HCT116 (cell line): ENCODE measurements around the gene SPESP1. TPM values are rescaled to one million over a fixed set of nuclear protein-coding genes. Genes with fewer than 3 reads are reported as not detected.

Experiments
- ATAC-seq: fragments of 200-7000 bp; cut with Tn5 transposase; 2 replicates; pipeline ENCODE4 v1.9.1; 2020; ENCODE audit warnings: mild to moderate bottlenecking, moderate library complexity
- BruUV-seq: library from RNA; stranded (reverse); fragments of 400-500 nt; replicated peaks from 2 replicates; lab custom pipeline; 2021; lab: Mats Ljungman, UMichigan
- CTCF ChIA-PET: fragments of 300-600 bp; sonication (Branson Sonifier 250); formaldehyde crosslinking; loops from one replicate; lab custom pipeline; 2021; ENCODE audit warnings: antibody characterized with exemption; lab: Charles Lee
- POLR2A ChIA-PET: fragments of 300-600, 350-600 bp; sonication (Branson Sonifier 250); formaldehyde crosslinking; loops from one replicate; lab custom pipeline; 2021; ENCODE audit warnings: antibody characterized with exemption; lab: Charles Lee
- RAD21 ChIA-PET, 2 experiments: fragments of 300-600 bp; sonication (Branson Sonifier 250); formaldehyde crosslinking; loops; one replicate each; lab custom pipeline; 2023; ENCODE audit warnings: low total read pairs in 2 of 2; ENCODE audit not compliant: uncharacterized antibody in 2 of 2, unreplicated experiment in 2 of 2, low non-redundant PET in 1 of 2; lab: Charles Lee
- DNase-seq: peaks from one replicate; pipeline ENCODE4 v3.0.0-alpha.2; 2010; ENCODE audit warnings: low read depth, low spot score
- H2AFZ ChIP-seq: fragments of 200-600 bp; shearing (Covaris generic), sonication (generic); 2 replicates; pipeline ENCODE4 v1.6.1; 2017; ENCODE audit warnings: low read depth, mixed run types, mixed read lengths, antibody characterized with exemption, low read length; ENCODE audit not compliant: poor library complexity, severe bottlenecking
- H3K27ac ChIP-seq: 2 replicates; pipeline ENCODE4 v1.5.1; 2012; ENCODE audit warnings: low read depth, low read length
- H3K27me3 ChIP-seq: fragments of 200-600 bp; sonication (generic); 2 replicates; pipeline ENCODE4 v1.6.1; 2016; ENCODE audit warnings: mixed run types, low read length, mixed read lengths; ENCODE audit not compliant: insufficient read depth
- H3K36me3 ChIP-seq, 2 experiments: fragments of 200-500 bp in 1 of 2; fragments of 200-600 bp in 1 of 2; sonication (Bioruptor generic) in 1 of 2; sonication (generic) in 1 of 2; 2 replicates each; pipeline versions ENCODE4 v1.5.1 to v1.6.1; 2014 to 2016; ENCODE audit warnings: low read length in 2 of 2, inconsistent platforms in 1 of 2, mixed read lengths in 1 of 2, mixed run types in 1 of 2; ENCODE audit not compliant: insufficient read depth in 2 of 2, control insufficient read depth in 1 of 2
- H3K4me1 ChIP-seq, 2 experiments: fragments of 200-600 bp in 1 of 2; sonication (generic) in 1 of 2; 2 replicates each; pipeline versions ENCODE4 v1.5.1 to v1.6.1; 2012 to 2017; ENCODE audit warnings: low read length in 2 of 2, inconsistent platforms in 1 of 2, mild to moderate bottlenecking in 1 of 2, mixed read lengths in 1 of 2, mixed run types in 1 of 2, moderate library complexity in 1 of 2; ENCODE audit not compliant: insufficient read depth in 2 of 2, control insufficient read depth in 1 of 2
- H3K4me2 ChIP-seq: fragments of 200-600 bp; sonication (generic); 2 replicates; pipeline ENCODE4 v1.6.1; 2017; ENCODE audit warnings: mixed run types, low read length, mixed read lengths
- H3K4me3 ChIP-seq, 2 experiments: fragments of 200-600 bp in 1 of 2; sonication (generic) in 1 of 2; replicated peaks in 1 of 2; 2 replicates each; pipeline ENCODE4 v1.5.1; 2011 to 2016; ENCODE audit warnings: low read length in 2 of 2, control low read depth in 1 of 2, low read depth in 1 of 2, mild to moderate bottlenecking in 1 of 2, mixed read lengths in 1 of 2, mixed run types in 1 of 2
- H3K79me2 ChIP-seq: fragments of 200-600 bp; sonication (generic); 2 replicates; pipeline ENCODE4 v1.6.1; 2017; ENCODE audit warnings: mild to moderate bottlenecking, mixed run types, low read length, moderate library complexity, mixed read lengths; ENCODE audit not compliant: insufficient read depth
- H3K9ac ChIP-seq: fragments of 200-600 bp; sonication (generic); 2 replicates; pipeline ENCODE4 v1.6.1; 2016; ENCODE audit warnings: low read length, mixed read lengths
- H3K9me2 ChIP-seq: fragments of 200-600 bp; sonication (generic), shearing (Covaris generic); 2 replicates; pipeline ENCODE4 v1.6.1; 2017; ENCODE audit warnings: mixed run types, mild to moderate bottlenecking, moderate library complexity; ENCODE audit not compliant: insufficient read depth
- H3K9me3 ChIP-seq, 2 experiments: fragments of 200-500 bp in 1 of 2; fragments of 200-600 bp in 1 of 2; sonication (Bioruptor generic) in 1 of 2; sonication (generic) in 1 of 2; 2 replicates each; pipeline ENCODE4 v1.6.1; 2014 to 2017; ENCODE audit warnings: low read length in 2 of 2, mixed read lengths in 2 of 2, inconsistent platforms in 1 of 2, low read depth in 1 of 2, mild to moderate bottlenecking in 1 of 2, mixed run types in 1 of 2, moderate library complexity in 1 of 2; ENCODE audit not compliant: control insufficient read depth in 1 of 2, insufficient read depth in 1 of 2
- H4K20me1 ChIP-seq: fragments of 200-600 bp; sonication (generic), shearing (Covaris generic); 2 replicates; pipeline ENCODE4 v1.6.1; 2017; ENCODE audit warnings: mixed run types, mild to moderate bottlenecking, moderate library complexity; ENCODE audit not compliant: insufficient read depth
- ATF3 ChIP-seq: IDR thresholded peaks from 2 replicates; pipeline ENCODE4 v1.6.1; 2012
- CBX3 ChIP-seq: IDR thresholded peaks from 2 replicates; pipeline ENCODE4 v1.6.1; 2012; ENCODE audit warnings: low read depth
- CEBPB ChIP-seq: IDR thresholded peaks from 2 replicates; pipeline ENCODE4 v1.6.1; 2012; ENCODE audit warnings: low read depth
- CTCF ChIP-seq, 3 experiments: fragments of 200-600 bp in 1 of 3; sonication (generic) in 1 of 3; IDR thresholded peaks in 2 of 3; conservative IDR thresholded peaks in 1 of 3; 2 replicates each; pipeline ENCODE4 v1.5.1; 2012 to 2017; ENCODE audit warnings: low read depth in 2 of 3, low read length in 2 of 3, antibody characterized with exemption in 1 of 3, borderline replicate concordance in 1 of 3, control low read depth in 1 of 3, mild to moderate bottlenecking in 1 of 3, mixed read lengths in 1 of 3, mixed run types in 1 of 3, moderate library complexity in 1 of 3; ENCODE audit not compliant: insufficient read depth in 1 of 3
- ELF1 ChIP-seq: IDR thresholded peaks from 2 replicates; pipeline ENCODE4 v1.6.1; 2012; ENCODE audit warnings: low read depth, borderline replicate concordance
- EZH2 ChIP-seq: fragments of 200-600 bp; sonication (generic); IDR thresholded peaks from 2 replicates; pipeline ENCODE4 v1.6.1; 2017; ENCODE audit warnings: antibody characterized with exemption, mixed run types
- FOSL1 ChIP-seq: IDR thresholded peaks from 2 replicates; pipeline ENCODE4 v1.6.1; 2012; ENCODE audit warnings: low read depth
- JUND ChIP-seq: IDR thresholded peaks from 2 replicates; pipeline ENCODE4 v1.6.1; 2012
- POLR2A ChIP-seq: IDR thresholded peaks from 2 replicates; pipeline ENCODE4 v1.7.0; 2011; ENCODE audit warnings: borderline replicate concordance; ENCODE audit not compliant: insufficient read depth, insufficient read length; ENCODE audit errors: extremely low read depth
- POLR2AphosphoS5 ChIP-seq: IDR thresholded peaks from 2 replicates; pipeline ENCODE4 v1.6.1; 2011; ENCODE audit warnings: mild to moderate bottlenecking, low read depth, low read length, moderate library complexity
- RAD21 ChIP-seq: IDR thresholded peaks from 2 replicates; pipeline ENCODE4 v1.6.1; 2012; ENCODE audit warnings: low read depth, mild to moderate bottlenecking
- SIN3A ChIP-seq: IDR thresholded peaks from 2 replicates; pipeline ENCODE4 v1.6.1; 2012; ENCODE audit warnings: low read depth
- SP1 ChIP-seq: IDR thresholded peaks from 2 replicates; pipeline ENCODE4 v1.6.1; 2012; ENCODE audit warnings: low read depth
- SRF ChIP-seq: IDR thresholded peaks from 2 replicates; pipeline ENCODE4 v1.6.1; 2012; ENCODE audit warnings: low read depth
- TCF7L2 ChIP-seq: IDR thresholded peaks from 2 replicates; pipeline ENCODE4 v1.7.0; 2011; ENCODE audit warnings: borderline replicate concordance, inconsistent platforms; ENCODE audit not compliant: insufficient read depth, insufficient read length; ENCODE audit errors: extremely low read depth
- YY1 ChIP-seq: IDR thresholded peaks from 2 replicates; pipeline ENCODE4 v1.6.1; 2011; ENCODE audit warnings: low read length, low read depth, moderate library complexity, mild to moderate bottlenecking; ENCODE audit not compliant: insufficient replicate concordance; ENCODE audit errors: extremely low read depth
- ZBTB33 ChIP-seq: IDR thresholded peaks from 2 replicates; pipeline ENCODE4 v1.6.1; 2011; ENCODE audit warnings: mild to moderate bottlenecking, low read length, moderate library complexity; ENCODE audit not compliant: insufficient replicate concordance; ENCODE audit errors: extremely low read depth
- ZFX ChIP-seq: fragments of 450-650 bp; IDR thresholded peaks from 2 replicates; pipeline ENCODE4 v1.6.1; 2017
- ZNF274 ChIP-seq: fragments of 200-500 bp; sonication (Bioruptor generic); IDR thresholded peaks from 2 replicates; pipeline ENCODE4 v1.6.1; 2014; ENCODE audit warnings: mild to moderate bottlenecking, low read depth, low read length, inconsistent platforms
- intact Hi-C: fragments of 100-400 bp; cut with micrococcal nuclease; formaldehyde crosslinking; loops from 2 replicates; pipeline ENCODE4 v1.10.0; 2022
- total RNA-seq: library from RNA; stranded (reverse); gene quantifications from one replicate; pipeline ENCODE4 v1.2.1, GENCODE V29; 2021; ENCODE audit not compliant: unreplicated experiment

Gene SPESP1
- total RNA-seq, 1 experiment from 2014 or later: not detected

DNA sequence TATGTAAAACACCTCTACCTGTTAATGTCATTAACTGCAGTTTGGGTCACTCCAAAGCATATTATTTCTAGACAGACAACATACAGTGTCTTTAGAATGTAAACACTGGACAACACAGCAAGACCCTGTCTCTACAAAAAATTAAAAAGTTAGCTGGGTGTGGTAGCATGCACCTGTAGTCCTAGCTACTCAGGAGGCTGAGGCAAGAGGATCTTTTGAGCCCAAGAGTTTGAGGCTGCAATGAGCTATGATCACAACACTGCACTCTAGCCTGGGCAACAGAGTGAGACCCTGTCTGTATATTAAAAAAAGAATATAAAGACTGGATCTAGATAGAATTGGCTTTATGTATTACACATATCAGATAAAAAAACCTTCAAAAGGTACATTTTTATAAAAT lies 20.0 kb upstream of the SPESP1 start (continued):
- TF ChIP-seq ZBTB33: no peak

- no peaks in the 10 kb centered on the region for H4K20me1 ChIP-seq
- no peak overlapping the region for H3K4me3 ChIP-seq
- H3K9me2 ChIP-seq: no peaks in the 10 kb centered on the region
- no peaks in the 10 kb centered on the region for H3K9me3 ChIP-seq
- no peak overlapping the region for H2AFZ ChIP-seq
- ATAC-seq: no peak
- RAD21 ChIA-PET: no interaction called here
- intact Hi-C loops: no loop called here
- no peak overlapping the region for H3K27ac ChIP-seq
- no peaks in the 10 kb centered on the region for H3K36me3 ChIP-seq
- DNase-seq: no peak
- H3K4me2 ChIP-seq: no peak overlapping the region
- no peaks in the 10 kb centered on the region for H3K79me2 ChIP-seq
- H3K27me3 ChIP-seq: no peaks in the 10 kb centered on the region
- CTCF ChIA-PET: interaction anchor here (1.1 kb wide), 1 partner anchor 14 kb away, joined by 4 read pairs; no protein-coding TSS in a partner anchor
- POLR2A ChIA-PET: no interaction called here
- H3K9ac ChIP-seq: no peak overlapping the region
- H3K4me1 ChIP-seq: no peaks in the 10 kb centered on the region
- no TSS peak for BruUV-seq
- TF ChIP-seq CTCF (IDR thresholded peaks at IDR 0.05 in 2 of 3, conservative IDR thresholded peaks at IDR 0.05 in 1 of 3; ENCODE audit: borderline replicate concordance in 1 of 3, insufficient read depth in 1 of 3, low read depth in 2 of 3, low read length in 2 of 3) (no peak), TCF7L2 (no peak), SRF (no peak), POLR2AphosphoS5 (no peak), JUND (no peak), EZH2 (no peak), CBX3 (no peak), SP1 (no peak), RAD21 (no peak), ATF3 (no peak), ZNF274 (no peak), ELF1 (no peak), YY1 (no peak), ZFX (no peak), ZBTB33 (no peak), CEBPB (no peak), SIN3A (no peak), FOSL1 (no peak), POLR2A (no peak)
These were observed 19.5 kb upstream of the SPESP1 start for GRCh38 chr15:68910816-68911215.
